Amniotic epithelial cell (primary cell): ENCODE measurements around the gene PTGES3L.
A peak's percentile ranks its signal among the peaks of the same experiment; 100 is the strongest.
"Not testable (repeated sequence)": the region's sequence is repeated elsewhere in the genome, so short reads cannot be mapped to it uniquely, and the experiment has no call there.

ENCODE experiments used
- DNase-seq: peaks from one replicate; pipeline ENCODE4 v3.0.0-alpha.2; 2010; ENCODE audit warnings: low read depth

PTGES3L gene

DNA sequence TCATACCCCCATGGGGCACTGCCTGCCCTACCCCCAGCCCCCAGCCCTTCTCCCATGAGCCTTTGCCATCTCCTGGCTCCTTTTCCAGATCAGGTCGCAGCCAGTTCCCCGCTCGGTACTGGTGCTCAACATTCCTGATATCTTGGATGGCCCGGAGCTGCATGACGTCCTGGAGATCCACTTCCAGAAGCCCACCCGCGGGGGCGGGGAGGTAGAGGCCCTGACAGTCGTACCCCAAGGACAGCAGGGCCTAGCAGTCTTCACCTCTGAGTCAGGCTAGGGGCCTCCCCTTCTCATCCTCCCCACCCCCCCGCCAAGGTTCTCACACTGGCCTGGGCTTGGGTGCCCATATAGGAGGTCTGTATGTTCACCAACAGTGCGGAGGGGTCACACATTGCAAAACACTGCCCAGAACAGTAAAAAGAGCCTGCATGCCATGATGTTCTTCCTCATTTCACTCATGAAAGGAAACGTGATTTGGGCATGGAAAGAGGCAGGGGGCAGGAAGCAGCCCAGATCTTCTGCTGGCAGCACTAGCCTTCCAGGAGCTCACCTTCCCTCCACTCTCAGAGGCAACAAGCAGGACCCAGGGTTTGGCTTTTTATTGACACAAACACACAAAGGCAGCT, 34.3 kb upstream of the PTGES3L start:
- no peak for DNase-seq

DNA sequence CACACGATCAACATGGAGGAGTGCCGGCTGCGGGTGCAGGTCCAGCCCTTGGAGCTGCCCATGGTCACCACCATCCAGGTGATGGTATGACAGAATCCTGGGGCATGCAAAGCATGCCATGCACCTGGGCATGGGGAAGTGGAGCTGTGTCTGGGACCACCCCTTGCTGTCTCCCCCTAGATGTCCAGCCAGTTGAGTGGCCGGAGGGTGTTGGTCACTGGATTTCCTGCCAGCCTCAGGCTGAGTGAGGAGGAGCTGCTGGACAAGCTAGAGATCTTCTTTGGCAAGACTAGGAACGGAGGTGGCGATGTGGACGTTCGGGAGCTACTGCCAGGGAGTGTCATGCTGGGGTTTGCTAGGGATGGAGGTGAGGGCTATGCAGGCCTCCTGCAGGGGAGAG, 33.4 kb upstream of the PTGES3L start:
- no peak for DNase-seq

- no peak for DNase-seq
Observed at GRCh38 chr17:43011728-43012472, 32.0 kb upstream of the PTGES3L start.

GRCh38 chr17:43010667-43011308, 30.9 kb upstream of the PTGES3L start:
- no peak for DNase-seq

DNA sequence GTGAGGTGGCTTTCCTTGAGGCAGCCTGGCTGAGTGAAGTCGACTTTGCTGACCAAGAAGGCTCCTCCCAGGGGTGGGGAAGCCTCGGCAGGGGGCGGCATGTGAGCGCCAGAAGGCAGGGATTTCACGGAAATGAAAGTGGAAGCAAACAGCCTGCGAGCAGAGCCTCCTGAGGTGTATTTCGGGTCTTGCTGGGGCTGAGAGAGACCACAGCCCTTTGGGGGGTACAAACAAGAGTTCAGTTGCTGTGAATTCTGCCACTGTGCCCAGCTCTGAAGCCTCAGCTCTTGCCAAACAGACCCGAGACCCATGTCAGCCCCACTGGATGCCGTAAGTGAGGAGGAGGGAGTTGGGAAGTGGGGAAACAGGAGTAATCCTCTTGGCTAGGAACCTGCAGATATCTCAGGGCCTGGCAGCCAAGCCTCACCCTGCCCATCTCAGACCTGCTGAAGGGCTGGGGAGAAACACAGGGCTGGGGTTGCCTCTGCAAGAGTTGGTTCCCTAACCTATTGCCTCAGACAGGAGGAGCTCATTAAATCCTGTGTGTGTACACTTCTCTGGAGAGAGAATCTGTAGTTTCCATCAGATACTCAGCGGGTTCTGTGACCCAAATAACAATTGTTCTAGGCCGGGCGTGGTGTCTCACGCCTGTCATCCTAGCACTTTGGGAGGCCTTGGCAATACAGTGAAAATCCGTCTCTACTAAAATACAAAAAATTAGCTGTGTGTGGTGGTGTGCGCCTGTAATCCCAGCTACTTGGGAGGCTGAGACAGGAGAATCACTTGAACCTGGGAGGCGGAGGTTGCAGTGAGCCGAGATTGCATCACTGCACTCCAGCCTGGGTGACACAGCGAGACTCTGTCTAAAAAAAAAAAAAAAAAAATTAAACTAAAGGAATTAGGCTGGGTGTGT, 27.0 kb upstream of the PTGES3L start, which contains the start of gene IFI35:
Gene IFI35, plus strand, starts transcription at position 146 of the 913 bp plus-strand sequence. Its CDS starts 164 bp downstream, at position 310.
- peak; percentile 83 for DNase-seq

- no peak for DNase-seq
Observed at GRCh38 chr17:43003542-43004172, 23.8 kb upstream of the PTGES3L start.

DNA sequence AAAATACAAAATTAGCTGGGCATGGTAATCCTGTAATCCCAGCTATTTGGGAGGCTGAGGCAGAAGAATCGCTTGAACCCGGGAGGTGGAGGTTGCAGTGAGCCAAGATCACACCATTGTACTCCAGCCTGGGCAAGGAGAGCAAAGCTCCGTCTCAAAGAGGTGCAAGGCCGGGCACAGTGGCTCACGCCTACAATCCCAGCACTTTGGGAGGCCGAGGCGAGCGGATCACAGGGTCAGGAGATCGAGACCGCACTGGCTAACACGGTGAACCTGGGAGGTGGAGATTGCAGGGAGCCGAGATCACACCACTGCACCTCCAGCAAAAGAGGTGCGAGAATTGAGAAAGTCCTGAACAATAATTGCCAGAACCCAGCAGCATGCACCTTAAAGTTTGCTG, 21.0 kb upstream of the PTGES3L start:
- not testable (repeated sequence) for DNase-seq

- DNase-seq = no peak
Observed at GRCh38 chr17:42999003-42999525, 19.2 kb upstream of the PTGES3L start.

GRCh38 chr17:42997984-42998938, 18.4 kb upstream of the PTGES3L start, which contains the start of gene RPL27:
Gene RPL27 (plus strand): TSS chr17:42998419. CDS start chr17:42998751, 332 bp downstream.
- DNase-seq = peak; percentile 100

DNA sequence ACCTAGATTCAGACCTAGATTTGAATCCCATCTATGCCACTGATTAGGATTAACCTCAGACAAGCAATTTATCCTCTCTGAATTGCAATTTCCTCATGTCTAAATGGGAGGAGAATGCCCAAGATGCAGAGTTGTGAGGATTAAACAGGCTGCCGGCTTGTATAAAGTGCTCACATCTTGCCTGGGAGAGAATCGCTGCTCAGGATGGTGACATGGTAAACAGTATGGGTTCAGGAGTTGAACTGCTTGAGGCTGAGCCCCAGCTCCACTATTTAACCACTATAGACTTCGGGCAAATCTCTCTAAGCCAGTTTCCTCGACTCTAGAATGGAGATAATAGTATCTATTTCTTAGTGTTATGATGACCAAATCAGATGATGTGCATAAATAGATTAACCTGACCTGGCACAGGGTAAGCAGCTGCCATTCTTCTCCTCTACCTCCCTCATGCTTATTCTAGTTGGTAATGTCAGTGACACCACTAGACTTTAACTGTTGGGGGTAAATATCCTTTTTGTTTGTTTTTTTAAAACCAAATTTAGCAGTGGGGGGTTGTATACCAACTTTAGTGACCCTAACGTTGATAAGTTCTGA, 17.6 kb upstream of the PTGES3L start:
- DNase-seq = no peak

- not testable (repeated sequence) for DNase-seq
Observed at GRCh38 chr17:42993913-42994312, 14.0 kb upstream of the PTGES3L start.

DNA sequence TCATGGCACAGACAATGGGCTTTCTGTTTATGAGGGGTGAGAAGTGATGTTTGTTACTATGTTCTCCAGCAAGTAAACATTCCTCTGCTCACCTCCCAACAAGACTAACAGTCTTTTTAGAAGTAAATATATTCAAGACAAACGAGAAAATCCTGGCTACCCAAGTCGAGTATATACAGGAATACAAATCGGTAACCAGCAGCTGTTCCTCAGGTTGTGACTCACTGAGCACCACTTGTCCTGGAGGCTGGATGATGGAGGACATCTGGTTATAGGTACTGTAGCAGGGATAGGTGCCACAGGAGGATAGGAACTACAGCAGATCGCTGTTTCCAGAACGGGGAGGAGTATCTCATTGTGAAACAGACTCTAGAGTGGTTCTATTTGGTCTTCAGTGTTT, 13.0 kb upstream of the PTGES3L start:
- no peak for DNase-seq

GRCh38 chr17:42991471-42991870, 11.6 kb upstream of the PTGES3L start:
- DNase-seq = no peak

DNA sequence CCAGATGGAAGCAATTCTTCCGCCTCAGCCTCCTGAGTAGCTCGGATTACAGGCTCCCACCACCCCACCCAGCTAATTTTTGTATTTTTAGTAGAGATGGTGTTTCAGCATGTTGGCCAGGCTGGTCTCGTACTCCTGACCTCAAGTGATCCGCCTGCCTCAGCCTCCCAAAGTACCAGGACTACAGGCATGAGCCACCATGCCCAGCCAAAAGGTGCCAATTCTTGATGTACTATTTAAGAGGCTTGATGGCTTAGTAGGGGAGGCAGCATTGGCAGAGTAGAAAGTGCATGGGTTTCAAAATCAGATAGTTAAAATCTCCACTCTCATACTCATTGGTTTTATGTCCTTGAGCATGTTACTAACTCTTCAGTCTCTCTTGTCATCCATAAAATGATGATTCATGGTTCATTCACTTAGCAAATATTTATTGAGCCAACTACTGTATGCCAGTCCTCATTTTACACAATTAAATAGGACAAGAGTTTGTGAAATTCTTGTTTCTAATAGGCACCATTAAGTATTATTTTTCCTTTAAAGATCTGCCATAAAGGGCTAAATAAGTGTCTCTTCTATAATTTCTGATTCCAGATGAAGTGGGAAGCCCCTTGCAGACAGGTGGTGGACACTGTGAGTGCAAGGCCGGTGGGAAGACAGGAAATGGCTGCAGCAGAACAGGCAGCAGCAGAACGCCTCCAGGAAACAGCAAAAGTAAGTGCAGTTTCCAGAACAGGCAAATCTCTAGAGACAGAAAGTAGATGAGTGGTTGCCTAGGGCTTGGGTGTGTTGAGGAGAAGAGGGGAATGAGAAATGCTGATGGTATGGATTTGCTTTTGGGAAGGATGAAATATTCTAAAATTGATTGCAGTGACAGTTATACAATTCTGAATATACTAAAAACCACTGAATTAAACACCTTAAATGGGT, 10.1 kb upstream of the PTGES3L start:
- peak; percentile 45 for DNase-seq

- DNase-seq = peak; percentile 12
Observed at GRCh38 chr17:42989141-42989540, 9.3 kb upstream of the PTGES3L start.

DNA sequence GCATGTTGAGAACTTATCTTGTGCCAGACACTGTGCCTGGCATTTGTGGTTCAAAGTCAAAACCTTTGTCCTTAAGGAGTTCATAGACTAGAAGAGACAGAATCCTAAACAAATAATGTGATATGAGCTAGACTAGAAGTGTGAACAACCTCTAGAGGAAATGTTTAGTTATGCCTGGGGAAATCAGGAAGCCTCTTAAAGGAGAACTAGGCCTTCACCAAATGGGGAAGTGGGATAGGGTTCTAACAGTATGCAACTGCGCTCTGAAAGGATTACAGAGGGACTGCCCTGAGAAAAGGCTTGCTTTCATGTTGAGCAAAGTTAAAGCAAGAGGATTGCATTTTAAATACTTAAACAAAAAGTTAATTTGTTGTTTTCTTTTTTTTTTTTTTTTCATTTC, 5.3 kb upstream of the PTGES3L start:
- DNase-seq = no peak

- peak; percentile 29 for DNase-seq
Observed at GRCh38 chr17:42982266-42982665, 2.4 kb upstream of the PTGES3L start.

DNA sequence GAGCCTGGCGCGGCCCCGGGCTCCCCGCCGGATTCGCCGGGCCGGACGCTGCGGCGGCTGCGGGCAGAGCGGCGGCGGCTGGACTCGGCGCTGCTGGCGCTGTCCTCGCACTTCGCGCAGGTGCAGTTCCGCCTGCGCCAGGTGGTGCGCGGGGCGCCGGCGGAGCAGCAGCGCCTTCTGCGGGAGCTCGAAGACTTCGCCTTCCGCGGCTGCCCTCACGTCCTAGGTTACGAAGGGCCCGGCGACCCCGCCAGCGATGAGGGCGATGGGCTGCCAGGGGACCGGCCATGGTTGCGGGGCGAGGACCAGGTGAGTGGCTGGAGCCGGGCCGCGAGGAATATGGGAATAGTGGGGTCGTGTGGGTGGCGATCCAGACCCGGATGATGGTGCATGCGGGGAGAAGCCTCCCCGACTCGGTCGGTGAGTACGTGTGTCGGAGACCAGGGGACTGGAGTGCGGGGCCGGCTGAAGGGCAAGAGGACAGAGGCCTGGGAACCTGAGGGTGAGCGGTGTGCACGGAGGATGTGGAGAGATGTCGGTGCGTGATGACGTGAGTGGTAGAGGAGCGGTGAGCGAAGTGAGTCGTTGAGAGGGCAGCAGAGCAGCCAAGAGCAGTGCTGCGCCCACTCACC, 1.0 kb upstream of the PTGES3L start:
- DNase-seq = peak; percentile 55
